Forelimb muscle (tissue), 1 donor: Measurements from ENCODE around the gene DNAJC5G. TPM values are rescaled to one million over a fixed set of nuclear protein-coding genes. Genes with fewer than 3 reads are reported as not detected.
"Not testable (repeated sequence)": the region's sequence is repeated elsewhere in the genome, so short reads cannot be mapped to it uniquely, and the experiment has no call there.

Experiments used
- DNase-seq: peaks from one replicate; pipeline ENCODE4 v3.0.0-alpha.2; 2013; ENCODE audit warnings: low read depth
- polyA plus RNA-seq: library from polyadenylated mRNA; unstranded; fragments of 120-200 nt; gene quantifications from one replicate; pipeline ENCODE4 v1.2.1, GENCODE V29; 2013; ENCODE audit not compliant: insufficient read length

DNAJC5G gene
- polyA plus RNA-seq, 1 donor: 0.24 TPM

GRCh38 chr2:27308359-27308881 lies 33.2 kb downstream of the DNAJC5G start, which contains the start of gene UCN:
TSS of gene UCN (minus strand) at chr2:27308445. CDS start at chr2:27307895, 550 bp downstream.
- no peak for DNase-seq

DNA sequence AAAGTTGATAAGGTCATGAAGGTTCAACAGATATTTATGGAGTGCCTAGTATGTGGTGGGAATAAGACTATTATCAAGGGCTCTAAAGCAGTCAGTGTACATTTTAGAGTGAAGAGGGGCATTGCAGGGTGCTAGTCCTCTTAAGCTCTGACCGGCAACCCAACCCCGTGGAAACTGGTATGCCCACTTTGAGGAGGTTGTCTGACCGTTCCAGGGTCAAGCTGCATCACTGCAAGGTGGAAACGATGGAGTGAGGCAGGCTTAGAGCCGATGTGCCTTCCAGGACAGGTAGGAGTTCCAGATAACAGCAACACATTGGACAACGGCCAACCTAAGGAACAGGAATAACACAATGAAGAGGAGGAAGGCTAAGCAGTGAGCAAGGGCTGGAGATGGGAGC lies 34.4 kb downstream of the DNAJC5G start:
- no peak for DNase-seq

- DNase-seq: no peak
These were observed 36.9 kb downstream of the DNAJC5G start for GRCh38 chr2:27312152-27312551.

- DNase-seq: no peak
These were observed 38.8 kb downstream of the DNAJC5G start for GRCh38 chr2:27313882-27314645.

DNA sequence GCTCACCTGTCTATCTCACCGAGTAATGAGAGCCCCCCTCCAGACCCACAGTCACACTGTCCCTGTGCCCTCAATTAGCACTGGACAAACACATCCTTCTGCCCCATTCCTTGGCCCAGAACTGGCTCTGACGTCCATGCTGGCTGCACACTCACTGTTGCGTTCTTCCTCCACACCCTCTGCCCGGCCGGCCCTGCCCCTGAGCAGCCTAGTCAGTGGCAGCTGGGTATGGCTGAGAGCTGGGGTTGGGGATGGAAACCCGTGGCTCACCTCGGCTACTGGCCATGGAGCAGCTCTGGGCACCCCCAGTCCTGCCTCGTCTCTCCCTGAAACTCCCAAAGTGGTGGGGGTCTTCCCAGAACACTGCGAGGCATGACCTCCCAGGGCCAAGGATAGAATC lies 39.5 kb downstream of the DNAJC5G start:
- DNase-seq: no peak

- DNase-seq: no peak
These were observed 39.9 kb downstream of the DNAJC5G start for GRCh38 chr2:27315122-27315521.

DNA sequence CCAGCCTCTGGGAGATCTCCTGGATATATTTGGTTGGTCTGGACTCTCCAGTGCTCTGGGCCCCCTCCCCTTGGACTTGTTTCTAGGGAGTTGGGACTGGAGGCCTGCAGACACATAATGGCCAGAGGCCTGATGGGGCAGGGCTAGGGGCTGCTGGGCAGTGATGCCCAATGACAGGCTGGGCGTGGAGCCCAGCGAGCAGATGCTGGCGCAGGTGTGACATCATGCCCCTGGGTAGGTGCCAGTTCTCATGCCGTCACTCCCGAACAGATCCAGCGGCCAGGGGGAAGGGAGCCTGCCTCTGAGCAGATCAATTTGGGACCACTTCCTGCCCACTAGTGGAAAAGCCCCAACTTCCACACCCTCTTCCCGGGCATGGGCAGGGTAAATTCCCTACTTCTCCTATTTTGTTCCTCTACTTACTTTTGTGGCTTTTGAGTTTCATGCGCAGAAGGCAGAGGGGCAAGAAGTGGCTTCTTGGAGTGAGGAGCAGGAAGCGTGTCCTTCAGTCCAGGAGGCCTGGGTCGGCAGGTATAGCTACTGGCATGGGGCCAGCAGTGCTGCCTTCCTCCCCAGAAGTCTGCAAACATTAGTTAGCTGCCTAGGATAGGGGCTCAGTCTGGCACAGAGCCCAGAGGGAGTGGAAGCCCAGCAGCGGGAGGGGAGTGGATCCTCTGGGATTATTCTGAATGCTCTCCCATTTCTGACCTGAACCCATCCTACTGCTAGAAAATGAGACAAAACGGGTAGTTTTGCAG lies 41.6 kb downstream of the DNAJC5G start:
- DNase-seq: no peak

DNA sequence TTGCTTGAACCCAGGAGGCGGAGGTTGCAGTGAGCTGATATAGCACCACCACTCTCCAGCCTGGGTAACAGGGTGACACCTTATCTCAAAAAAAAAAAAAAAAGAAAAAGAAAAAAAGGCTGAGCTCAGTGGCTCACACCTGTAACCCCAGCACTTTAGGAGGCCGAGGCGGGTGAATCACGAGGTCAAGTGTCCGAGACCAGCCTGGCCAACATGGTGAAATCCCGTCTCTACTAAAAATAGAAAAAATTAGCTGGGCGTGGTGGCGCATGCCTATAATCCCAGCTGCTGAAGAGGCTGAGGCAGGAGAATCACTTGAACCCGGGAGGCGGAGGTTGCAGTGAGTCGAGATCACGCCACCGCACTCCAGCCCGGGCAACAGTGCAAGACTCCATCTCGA lies 44.6 kb downstream of the DNAJC5G start:
- not testable (repeated sequence) for DNase-seq

DNA sequence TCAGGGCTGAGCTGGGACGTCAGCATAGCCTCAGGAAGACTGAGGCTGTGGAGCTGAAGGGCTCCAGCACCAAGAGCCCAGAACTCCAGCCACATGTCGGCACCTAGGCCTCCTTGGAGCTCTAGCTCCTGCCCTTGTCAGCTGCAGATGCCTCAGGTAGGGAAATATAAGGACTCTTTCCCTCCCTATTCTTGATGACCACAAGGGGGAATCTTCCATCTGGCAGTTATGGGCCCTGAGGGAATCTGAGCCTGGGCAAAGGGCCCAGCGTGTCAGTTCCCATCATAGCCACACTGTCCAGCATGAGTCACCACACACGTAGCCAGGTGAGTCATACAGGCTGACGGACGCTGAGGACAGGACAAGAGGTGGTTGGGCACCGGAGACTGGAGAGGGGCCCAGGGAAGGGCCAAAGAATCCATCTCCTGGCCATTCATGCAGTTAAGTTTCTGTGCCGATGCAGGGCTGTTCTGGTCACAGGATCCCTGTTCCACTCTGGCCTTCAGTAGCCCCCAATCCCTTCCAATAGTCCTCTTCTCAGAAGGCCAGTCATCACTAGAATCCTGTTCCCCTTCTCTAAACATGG lies 45.8 kb downstream of the DNAJC5G start:
- DNase-seq: no peak

DNA sequence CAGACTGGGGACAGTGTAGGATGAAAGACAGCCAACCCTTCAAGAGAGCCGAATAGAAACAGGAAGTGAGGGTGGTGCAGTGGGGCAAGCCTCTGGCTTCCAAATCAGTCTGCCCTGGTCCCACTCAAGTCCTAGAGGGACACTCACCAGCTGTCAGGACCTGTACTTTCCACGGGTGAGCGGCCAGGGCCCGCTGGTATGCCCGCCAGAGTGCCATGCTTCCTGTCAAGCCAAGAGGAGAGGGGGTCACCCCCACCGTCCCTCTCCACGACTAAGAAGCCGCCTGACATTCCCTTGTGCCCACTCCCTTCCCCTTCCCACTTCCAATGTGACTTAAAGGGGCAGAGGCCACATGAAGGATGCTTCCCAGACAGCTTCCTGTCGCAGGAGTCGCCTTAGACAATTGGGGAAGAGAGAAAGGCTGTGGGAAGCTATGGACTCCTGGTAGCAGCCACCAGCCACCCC lies 47.1 kb downstream of the DNAJC5G start:
- no peak for DNase-seq

GRCh38 chr2:27322766-27323595 lies 47.7 kb downstream of the DNAJC5G start, which contains the start of gene MPV17:
TSS of gene MPV17 (minus strand) at chr2:27323097. CDS start at chr2:27322517, 580 bp downstream.
- DNase-seq: peak; percentile 77

DNA sequence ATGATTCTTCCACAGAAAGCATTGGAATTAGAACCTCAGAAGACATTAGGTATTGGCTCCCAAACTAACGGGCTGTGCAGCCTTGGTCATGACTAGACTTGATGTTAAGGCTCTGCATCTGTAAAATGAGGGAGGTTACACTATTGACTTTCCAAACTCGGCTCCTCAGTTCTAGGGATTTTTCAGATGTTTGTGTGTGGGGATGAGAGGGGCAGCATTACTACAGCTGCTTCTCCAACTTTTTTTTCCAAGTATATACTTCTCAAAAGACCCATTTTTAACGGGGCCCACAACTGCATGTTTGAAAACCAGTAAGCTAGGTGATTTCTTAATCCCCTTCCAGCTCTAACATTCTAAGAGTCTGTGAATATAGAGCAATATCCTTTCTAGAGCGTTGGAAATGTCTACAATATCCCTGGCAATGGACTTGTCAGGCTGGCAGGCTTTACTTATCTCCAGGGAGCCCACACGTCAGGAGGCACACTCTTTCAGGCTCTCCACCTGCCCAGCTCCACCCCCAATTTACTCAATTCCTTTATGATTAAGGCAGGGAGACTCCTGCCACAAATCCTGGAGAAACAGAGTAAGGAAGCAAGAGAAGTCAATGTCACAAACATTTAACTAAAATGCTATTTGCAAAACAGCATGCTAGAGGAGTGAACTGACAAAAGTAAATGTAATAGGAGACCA lies 48.5 kb downstream of the DNAJC5G start:
- no peak for DNase-seq

GRCh38 chr2:27324720-27325119 lies 49.5 kb downstream of the DNAJC5G start:
- no peak for DNase-seq

Other genes starting within 250 kb of the DNAJC5G start
- 68.0 TPM for gene TMEM214, start 242.5 kb upstream of the DNAJC5G start, polyA plus RNA-seq
- 17.2 TPM for gene AGBL5, start 223.8 kb upstream of the DNAJC5G start, polyA plus RNA-seq
- 228 TPM for gene OST4, start 203.8 kb upstream of the DNAJC5G start, polyA plus RNA-seq
- 61.4 TPM for gene EMILIN1, start 196.8 kb upstream of the DNAJC5G start, polyA plus RNA-seq
- gene KHK, start 188.7 kb upstream of the DNAJC5G start, polyA plus RNA-seq: 1.9 TPM
- gene CGREF1, start 156.3 kb upstream of the DNAJC5G start, polyA plus RNA-seq: 1.0 TPM
- gene ABHD1, start 151.6 kb upstream of the DNAJC5G start, polyA plus RNA-seq: 0.49 TPM
- 35.4 TPM for gene PREB, start 140.8 kb upstream of the DNAJC5G start, polyA plus RNA-seq
- gene PRR30, start 136.0 kb upstream of the DNAJC5G start, polyA plus RNA-seq: not detected
- gene TCF23, start 126.4 kb upstream of the DNAJC5G start, polyA plus RNA-seq: 0.49 TPM
- 85.3 TPM for gene ATRAID, start 63.4 kb upstream of the DNAJC5G start, polyA plus RNA-seq
- 19.3 TPM for gene SLC5A6, start 63.2 kb upstream of the DNAJC5G start, polyA plus RNA-seq
- 26.9 TPM for gene CAD, start 58.1 kb upstream of the DNAJC5G start, polyA plus RNA-seq
- gene SLC30A3, start 12.4 kb upstream of the DNAJC5G start, polyA plus RNA-seq: 0.85 TPM
- 105 TPM for gene TRIM54, start 7.0 kb downstream of the DNAJC5G start, polyA plus RNA-seq
- gene UCN, start 33.0 kb downstream of the DNAJC5G start, polyA plus RNA-seq: 1.9 TPM
- gene MPV17, start 47.7 kb downstream of the DNAJC5G start, polyA plus RNA-seq: 44.9 TPM
- gene GTF3C2, start 81.3 kb downstream of the DNAJC5G start, polyA plus RNA-seq: 27.0 TPM
- gene EIF2B4, start 94.9 kb downstream of the DNAJC5G start, polyA plus RNA-seq: 32.7 TPM
- gene SNX17, start 95.2 kb downstream of the DNAJC5G start, polyA plus RNA-seq: 71.2 TPM
- 14.2 TPM for gene ZNF513, start 105.3 kb downstream of the DNAJC5G start, polyA plus RNA-seq
- gene PPM1G, start 134.2 kb downstream of the DNAJC5G start, polyA plus RNA-seq: 53.7 TPM
- 118 TPM for gene NRBP1, start 153.2 kb downstream of the DNAJC5G start, polyA plus RNA-seq
- gene KRTCAP3, start 166.9 kb downstream of the DNAJC5G start, polyA plus RNA-seq: 1.8 TPM
- gene IFT172, start 214.3 kb downstream of the DNAJC5G start, polyA plus RNA-seq: 22.5 TPM
- 7.5 TPM for gene FNDC4, start 219.8 kb downstream of the DNAJC5G start, polyA plus RNA-seq
- gene GCKR, start 221.4 kb downstream of the DNAJC5G start, polyA plus RNA-seq: not detected